Activated CD4-positive, CD25-positive, alpha-beta regulatory T cell treated with anti-CD3 and anti-CD28 coated beads, Interleukin-2, amount 50 U/mL, for 16 hours (primary cell): ENCODE measurements around the gene PTPRN2.

ENCODE experiments used
- DNase-seq: peaks from one replicate; pipeline ENCODE4 v3.0.0-alpha.2; 2020; ENCODE audit warnings: low read depth, low spot score

PTPRN2 gene

DNA sequence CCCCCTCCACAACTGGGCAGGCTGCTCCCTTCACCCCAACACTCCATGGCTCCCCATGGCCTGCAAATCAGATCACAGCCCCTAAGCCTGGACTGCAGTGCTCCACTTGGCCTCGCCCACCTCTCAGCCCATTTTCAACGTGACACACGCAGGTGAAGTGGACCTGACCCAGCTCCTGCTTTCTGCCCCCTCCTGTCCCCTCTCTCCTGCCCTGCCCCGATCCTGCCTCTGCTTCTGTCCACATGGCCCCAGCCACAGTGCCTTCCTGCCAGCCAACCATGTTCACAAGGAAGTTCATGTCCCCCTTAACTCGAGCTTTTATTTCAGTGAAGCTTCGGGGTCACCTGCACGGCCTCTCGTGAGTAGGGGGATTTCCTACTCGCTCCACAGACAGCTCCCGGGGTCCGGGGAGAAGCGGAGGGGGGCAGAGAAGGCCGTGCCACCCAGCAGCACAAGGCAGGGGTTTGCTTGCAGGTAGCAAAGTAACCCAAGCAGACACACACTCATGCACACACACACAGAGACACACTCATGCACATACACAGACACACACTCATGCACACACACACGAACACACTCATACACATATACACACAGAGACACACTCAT, 713.3 kb downstream of the PTPRN2 start:
- DNase-seq = no peak

DNA sequence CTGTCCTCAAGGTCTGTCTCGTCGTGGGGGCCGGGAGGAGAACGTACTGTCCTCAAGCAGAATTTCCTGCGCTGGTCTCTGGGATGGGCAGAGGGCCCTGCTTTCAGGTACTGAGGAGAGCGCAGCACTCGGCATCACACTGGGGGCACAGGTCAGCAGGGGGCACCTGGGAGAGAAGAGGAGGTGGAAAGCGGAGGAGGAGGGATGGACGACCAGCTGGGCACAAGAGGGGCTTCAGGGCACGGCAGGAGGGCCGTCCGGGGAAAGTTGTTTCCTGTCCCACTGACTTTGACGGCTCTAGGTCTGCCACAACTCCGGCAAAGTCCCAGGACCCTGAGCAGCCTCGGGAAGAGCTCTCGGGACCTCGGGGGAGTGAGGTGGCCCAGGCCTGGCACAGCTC, 714.0 kb downstream of the PTPRN2 start:
- DNase-seq = no peak

DNA sequence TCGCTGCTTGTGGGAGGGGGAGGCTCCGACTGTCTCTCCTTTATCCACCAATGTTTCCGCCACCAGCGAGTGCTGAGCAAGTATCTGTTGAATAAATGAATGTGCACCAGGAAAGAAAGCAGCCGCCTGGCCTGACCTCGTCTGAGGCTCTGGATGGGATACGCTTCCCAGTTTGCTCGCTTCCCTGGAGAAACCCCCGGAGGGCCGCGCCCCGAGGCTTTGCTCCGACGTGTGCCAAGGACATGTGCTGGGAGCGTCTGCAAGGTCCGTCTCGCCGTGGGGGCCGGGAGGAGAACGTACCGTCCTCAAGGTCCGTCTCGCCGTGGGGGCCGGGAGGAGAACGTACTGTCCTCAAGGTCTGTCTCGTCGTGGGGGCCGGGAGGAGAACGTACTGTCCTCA, 714.4 kb downstream of the PTPRN2 start:
- DNase-seq = no peak

DNA sequence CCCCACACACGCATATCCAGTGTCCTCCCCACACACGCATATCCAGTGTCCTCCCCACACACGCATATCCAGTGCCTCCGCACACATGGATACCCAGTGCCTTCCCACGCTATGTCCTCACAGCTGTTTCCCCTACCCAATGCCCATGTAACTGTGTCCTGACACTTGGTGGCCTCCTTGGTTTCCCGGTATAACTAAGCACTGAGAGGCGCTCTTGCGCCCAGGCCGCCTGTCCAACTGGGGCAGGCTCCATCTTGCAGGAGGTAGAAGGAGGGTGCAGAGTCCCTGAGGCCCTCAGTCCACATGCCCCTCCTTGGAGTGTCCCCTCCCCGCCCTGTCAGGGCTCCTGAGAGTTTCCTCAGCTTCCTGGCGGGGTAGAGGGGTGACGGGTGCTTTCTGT, 715.2 kb downstream of the PTPRN2 start:
- DNase-seq = no peak

DNA sequence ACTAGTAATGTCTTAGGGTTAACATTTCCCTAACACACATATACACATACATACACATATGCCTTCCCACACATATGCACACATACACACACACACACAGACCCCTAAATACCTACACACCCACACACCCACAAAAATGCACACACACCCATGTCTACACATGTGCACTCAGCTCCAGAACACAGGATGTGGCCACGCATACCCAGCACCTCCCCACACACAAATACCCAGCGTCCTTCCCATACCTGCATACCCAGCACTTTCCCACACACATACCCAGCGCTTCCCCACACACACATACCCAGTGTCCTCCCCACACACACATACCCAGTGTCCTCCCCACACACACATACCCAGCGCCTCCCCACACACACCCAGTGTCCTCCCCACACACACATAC, 715.9 kb downstream of the PTPRN2 start:
- no peak for DNase-seq

DNA sequence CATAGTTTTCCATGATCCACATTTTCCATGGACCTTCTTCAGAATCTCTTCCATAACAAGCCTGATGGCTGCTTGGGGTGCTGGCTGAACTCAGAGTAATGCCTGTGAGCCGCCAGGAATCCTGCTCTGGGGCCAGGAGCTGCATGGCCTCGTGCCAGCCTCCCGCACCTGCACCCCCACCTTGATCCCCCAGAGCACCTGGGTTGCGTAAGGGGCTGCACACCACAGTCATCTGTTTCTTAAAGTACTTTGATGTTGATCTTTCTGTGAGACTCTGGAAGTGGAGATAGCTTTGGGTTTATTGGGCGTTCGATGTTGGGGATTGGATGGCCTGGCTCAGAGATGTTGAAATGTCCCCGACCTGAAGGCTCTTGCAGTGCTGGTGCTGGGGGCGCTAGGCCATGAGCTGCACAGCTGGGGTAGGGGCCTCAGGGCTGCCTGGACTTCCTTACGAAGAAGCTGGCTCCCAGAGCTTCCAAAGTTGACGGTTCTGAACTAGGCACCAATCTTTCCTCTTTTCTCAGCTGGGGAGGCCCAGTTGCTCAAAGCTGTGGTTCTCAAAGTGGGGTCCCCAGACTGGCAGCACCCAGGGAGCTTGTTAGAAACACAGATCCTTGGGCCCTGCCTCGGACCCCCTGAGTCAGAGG, 716.9 kb downstream of the PTPRN2 start:
- no peak for DNase-seq

DNA sequence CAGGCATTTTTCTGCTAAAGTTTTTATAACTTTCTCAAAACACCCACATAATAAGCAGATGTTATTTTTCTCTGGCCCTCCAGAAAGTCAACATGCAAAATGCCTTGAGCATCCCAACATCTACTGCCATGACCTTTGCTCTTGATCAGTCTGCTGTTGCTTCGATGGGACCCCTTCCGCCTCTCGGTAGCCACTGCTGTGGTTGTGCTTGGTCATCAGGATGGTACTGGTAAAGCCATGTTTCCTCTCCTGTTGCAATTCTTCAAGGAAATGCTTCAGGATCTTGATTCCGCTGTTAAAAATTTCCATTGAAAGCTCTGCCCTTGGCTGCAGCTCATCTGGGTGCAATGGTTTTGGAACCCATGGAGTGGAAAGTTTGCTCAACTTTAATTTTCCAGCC, 717.8 kb downstream of the PTPRN2 start:
- no peak for DNase-seq

DNA sequence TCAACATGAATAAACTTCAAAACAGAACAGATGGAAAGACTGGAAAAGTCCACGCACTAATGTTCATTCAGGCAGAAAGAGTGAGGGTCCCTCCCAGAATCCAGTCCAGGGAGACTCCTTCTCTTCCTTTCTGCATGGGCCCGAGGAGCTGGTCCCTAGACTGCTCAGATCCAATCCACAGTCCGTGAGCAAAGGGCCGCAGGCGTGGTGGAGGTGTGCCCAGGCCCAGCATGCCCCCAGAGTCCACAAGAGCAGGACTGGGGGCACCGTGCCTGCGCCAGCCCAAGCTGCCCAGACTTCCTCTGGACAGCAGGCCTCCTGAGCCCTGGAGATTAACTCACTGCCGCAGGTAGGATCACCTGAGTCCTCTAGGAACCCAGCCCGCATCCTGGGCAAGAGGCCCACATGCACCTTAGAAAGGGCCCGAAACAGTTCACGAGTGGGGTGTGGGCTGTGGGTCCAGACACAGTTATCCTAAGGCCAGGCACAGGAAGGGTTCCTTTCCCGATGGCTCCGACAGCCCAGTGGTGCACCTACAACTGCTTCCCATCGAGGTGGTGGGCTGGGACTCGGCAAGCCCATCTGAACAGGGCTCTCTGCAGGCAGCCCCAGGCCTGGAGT, 719.8 kb downstream of the PTPRN2 start:
- DNase-seq = no peak

DNA sequence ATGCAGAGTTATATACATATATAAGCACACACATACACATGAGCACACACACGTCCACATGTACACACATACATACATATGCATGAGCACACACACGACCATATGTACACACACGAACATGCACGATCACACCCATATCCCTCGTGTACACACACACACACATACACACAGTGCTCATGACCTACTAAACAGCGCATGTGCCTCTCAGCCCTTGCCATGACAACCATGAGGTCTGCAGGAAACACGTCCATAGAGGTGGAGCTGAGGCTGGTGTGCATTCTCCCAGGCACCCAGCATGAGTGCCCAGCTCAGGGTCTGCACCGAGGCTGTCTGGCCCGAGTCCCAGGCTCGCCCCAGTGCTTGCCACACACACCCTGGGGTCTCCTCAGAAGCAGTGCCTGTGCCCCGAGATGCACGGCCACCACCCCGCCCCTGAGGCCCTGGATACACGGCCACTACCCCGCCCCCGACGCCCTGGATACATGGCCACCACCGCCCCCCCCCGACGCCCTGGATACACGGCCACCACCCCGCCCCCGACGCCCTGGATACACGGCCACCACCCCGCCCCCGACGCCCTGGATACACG, 721.2 kb downstream of the PTPRN2 start:
- DNase-seq = no peak

DNA sequence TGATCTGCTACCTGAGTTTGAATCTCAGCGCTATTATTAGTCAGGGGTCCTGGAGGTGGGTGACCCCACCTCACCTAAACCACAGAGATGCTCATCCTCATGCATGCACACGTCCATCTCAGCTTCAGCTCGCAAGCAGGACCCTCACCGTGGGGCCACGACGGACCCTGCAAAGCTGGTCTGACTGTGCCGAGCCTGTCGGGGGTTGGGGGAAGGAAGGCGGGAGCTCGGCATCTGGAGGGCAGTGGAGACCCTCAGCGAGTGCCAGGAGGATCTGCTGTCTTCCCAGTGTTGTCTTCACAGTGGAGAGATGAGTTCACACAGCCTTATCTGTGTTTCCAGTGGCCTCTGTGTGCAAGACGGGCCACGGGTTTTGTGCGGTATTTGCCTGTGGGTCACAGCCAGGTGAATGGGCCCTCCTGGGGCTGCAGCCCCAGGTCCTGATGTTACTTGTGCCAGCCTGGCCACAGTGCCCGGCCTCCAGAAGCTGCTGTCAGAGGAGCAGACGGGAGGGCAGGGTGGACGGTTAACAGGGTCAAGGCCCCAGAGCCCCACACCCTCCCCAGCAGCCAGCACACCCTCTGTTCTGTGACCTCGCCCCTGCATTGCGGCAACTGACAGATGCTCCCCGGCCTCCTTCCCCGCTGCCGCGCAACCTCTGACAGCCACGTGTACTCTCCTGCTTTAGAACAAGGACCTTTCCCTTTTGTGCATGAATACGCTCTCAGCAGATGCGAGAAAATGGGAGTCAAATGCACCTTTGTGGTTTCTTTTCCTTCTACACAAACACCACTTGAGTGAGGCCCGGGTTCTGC, 722.1 kb downstream of the PTPRN2 start:
- DNase-seq = no peak

DNA sequence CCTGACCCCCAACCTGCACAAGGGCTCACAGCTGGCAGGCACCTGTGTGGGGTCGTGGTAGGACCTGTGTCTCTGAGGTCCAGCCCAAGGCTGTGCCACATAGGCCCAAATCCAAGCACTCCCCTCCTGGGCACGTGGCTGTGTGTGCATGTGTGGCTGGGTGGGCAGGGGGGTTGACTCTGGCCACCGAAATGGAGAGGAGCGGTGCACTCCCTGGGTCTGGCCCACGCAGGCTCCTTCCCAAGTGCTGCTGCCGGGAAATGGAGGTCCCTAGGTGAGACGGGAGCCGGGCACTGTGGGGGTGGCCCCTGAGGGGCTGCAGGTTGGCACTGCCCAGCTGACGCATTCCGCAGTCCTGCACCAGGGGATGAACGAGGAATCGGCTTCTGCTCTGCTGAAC, 722.7 kb downstream of the PTPRN2 start:
- DNase-seq = no peak

DNA sequence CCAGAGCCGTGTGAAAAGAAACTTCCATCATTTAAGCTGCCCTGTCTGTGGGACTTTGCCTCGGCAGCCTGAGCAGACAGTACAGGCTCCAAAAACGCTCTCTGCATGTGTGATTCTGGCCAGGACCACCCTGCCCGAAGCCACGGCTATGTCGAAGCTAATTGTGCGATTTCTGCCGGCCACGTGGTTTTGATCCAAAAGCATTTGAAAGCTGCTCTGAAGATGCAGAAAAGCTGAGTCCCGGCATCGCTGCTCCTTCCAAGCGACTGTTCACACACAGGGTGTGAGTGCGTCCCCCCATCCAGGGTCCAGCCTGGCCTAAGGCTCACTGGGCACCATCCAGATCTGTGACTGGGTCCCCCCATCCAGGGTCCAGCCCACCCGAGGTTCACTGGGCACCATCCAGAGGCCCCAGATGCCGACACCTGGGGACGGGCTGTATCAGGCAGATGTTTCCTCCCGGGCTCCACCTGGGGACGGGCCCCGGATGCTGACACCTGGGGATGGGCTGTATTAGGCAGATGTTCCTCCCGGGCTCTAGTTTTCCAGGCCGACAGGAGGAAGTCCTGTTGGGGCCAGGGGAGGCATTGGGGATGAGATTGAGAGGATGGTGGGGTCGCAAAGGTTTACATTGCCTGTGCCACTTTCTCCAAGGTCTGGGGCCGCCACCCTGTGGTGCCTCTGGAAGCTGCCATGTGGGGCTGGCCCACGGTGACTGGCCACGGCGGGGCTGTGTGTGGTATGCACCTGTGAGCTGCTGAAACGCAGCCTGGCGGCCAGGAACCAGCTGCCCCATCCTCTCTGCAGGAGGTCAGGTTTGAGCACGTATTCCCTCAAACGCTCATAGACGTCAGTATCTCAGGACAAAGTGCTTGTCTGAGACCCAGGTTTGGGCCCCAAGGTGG, 723.5 kb downstream of the PTPRN2 start:
- no peak for DNase-seq

DNA sequence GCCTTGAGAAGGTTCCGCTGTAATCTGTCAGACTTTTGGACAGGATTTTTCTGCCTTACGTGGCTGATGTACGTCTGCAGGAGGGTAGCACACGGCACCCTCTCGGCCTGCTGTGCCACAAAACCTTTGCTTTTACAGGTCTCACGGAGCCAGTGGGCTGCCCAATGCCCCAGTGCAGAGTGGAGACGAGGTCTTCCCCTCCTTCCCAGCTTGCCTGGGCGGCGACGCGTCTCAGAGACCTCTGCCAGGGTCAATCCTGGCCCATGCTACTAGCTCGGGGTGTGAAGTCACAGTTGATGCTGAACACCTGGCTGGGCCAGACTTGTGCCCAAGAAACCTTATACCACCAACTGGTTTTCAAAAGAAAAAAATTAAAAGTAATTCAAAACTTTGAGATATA, 724.4 kb downstream of the PTPRN2 start:
- no peak for DNase-seq

DNA sequence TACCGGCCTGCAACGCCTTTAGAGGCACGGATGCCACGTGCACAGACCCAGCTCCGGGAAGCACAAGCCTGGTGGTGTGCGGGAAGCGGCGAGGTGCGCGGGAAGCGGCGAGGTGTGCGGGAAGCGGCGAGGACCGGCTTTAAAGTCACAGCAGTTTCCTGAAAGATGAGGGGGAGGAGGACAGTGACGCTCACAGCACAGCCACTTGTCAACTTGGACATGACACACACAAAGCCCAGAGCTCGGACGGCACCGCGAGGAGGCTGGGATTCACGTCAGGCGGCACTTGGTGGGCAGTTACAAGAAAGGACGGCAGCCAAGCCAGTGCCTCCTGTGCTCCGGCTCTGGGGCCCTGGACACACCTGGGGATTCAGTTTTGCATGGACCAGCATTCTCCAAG, 724.9 kb downstream of the PTPRN2 start:
- DNase-seq = no peak

DNA sequence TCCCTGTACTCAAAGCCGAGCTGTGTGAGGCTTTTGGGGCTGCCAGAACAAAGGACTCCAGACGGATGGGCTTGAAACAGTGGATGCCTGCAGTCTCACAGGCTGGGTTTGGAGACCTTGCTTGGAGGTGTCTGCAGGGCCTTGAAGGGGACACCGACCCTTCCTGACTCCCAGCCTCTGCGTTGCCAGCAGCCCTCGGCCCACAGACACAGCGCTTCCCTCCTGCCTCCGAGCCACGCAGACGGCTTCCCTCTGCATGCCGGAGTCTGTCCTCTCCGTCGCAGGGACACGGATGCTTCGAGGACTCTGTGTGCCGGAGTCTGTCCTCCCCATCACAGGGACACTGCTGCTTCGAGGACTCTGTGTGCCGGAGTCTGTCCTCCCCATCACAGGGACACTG, 726.1 kb downstream of the PTPRN2 start:
- DNase-seq = no peak

DNA sequence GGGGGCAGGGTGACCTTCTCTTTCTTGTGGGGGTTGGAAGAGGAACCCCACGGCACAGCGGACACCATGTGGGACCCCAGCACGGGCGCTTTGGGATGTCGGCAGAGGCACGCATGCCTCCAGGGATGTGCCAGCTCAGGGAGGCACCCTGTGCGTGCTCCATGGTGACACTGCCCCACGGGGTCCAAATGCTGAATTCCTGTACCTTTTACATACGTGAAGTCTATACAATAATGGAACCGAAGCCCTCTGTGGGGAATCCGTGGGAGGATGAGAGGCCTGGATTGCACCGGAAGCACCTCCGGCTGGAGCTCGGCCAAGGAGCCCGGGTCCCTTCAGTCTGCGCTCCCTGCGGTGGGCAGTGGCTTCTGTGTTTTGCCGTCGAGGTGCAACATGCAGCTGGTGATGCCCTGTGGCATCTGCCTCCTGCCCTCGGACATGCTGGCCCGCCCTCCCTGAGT, 726.6 kb downstream of the PTPRN2 start:
- DNase-seq = no peak

DNA sequence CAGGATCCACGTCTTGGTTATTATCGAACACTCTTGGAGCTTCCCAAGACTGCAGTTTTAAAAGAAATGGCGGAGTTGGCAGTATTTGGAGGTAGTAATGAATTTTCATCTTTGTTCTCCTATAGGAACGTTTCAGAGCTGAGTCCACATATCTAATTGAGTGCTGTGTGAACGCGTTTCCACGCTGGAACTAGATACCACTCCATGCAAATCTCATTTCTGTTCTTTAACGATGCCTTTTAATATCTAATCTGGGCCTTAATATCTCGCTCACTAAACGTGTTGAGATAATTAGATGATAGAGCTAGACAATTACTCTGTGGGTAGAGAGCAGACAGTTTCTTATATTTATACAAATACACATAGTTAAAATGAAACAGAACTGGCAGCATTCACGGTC, 727.2 kb downstream of the PTPRN2 start:
- no peak for DNase-seq

DNA sequence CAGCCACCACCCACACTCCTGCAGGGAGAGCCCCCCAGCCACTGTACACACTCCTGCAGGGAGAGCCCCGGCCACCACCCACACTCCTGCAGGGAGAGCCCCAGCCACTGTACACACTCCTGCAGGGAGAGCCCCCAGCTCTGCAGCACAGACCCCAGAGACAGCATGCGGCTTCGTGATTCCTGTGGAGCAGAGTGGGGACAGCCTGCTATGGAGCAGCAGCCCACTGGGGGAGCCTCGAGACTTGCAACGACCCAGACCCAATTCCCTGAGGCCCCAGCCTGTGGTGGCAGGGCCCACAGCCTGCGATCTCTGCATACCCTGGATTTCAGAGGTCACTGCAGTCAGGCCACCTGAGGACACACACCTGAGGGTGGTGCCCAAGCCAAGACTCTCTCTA, 727.7 kb downstream of the PTPRN2 start:
- no peak for DNase-seq

DNA sequence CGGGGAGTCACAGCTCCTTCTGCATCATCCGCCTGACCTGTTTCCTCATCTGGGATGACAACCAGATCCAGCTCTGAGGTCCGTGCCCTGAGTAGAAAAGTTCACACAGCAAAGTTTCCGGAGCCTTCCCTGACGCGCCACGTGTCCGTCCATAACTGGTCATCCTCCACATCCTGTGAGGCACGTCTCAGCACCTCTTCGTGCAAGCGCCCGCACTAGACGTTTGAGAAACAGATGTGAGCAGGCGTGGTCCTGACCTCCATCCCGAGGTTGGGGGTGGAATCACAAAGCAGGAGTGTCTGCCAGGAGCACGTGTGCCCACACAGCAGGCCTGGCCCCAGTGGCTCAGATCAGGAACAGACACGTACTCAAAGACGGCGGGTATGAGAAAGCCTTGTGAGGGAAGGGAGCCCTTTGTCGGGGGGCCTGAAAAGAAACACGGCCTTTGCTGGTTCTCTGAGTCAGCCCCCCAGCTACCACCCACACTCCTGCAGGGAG, 730.0 kb downstream of the PTPRN2 start:
- no peak for DNase-seq

DNA sequence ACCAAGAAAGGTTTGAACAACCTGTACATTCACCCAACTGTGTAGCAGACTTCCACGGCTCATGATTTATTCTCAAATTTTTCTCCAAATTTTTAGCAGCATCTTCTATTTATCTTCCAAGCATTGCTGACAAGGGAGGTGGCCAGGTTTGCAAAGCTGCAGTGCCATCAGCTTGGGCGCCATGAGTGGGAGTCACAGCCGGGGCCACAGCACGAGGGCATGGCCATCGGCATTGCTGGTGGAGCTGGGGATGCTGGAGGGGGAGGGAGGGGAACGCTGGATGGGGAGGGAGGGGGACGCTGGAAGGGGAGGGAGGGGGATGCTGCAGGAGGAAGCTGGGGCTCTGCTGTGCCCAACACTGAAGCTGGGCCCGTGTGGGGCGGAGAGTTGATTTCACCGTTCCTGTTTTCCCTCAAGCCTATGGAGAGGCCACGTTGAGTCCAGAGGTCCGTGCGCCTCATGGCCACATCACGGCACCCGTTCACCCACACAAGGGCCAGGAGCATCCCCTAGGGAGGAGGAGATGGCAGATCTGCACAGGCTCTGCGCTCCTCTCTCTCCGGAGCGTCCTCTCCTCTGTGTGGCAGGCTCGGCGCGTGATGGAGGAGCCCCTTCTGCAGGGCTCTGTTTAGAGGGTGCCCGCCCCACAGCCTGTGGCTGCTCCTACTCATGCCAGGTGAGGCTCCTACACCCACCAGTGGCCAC, 730.6 kb downstream of the PTPRN2 start:
- no peak for DNase-seq
